ENCODE data around the gene IGFBP2.

GRCh38 chr2:216604458-216604857 is 28.8 kb upstream of the IGFBP2 start:
- TF ChIP-seq, protein P1, sequence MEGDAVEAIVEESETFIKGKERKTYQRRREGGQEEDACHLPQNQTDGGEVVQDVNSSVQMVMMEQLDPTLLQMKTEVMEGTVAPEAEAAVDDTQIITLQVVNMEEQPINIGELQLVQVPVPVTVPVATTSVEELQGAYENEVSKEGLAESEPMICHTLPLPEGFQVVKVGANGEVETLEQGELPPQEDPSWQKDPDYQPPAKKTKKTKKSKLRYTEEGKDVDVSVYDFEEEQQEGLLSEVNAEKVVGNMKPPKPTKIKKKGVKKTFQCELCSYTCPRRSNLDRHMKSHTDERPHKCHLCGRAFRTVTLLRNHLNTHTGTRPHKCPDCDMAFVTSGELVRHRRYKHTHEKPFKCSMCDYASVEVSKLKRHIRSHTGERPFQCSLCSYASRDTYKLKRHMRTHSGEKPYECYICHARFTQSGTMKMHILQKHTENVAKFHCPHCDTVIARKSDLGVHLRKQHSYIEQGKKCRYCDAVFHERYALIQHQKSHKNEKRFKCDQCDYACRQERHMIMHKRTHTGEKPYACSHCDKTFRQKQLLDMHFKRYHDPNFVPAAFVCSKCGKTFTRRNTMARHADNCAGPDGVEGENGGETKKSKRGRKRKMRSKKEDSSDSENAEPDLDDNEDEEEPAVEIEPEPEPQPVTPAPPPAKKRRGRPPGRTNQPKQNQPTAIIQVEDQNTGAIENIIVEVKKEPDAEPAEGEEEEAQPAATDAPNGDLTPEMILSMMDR (IDR thresholded peaks at IDR 0.05) = no peak
- TF ChIP-seq YY1 (IDR thresholded peaks at IDR 0.05; ENCODE audit: low read depth) (no peak), MEF2A (IDR thresholded peaks at IDR 0.05; ENCODE audit: borderline replicate concordance, low read depth) (no peak), EP300 (IDR thresholded peaks at IDR 0.05; ENCODE audit: borderline replicate concordance in 1 of 2, low read depth in 1 of 2, low read length in 1 of 2) (no peak), CHD2 (IDR thresholded peaks at IDR 0.05; ENCODE audit: low read length, partially characterized antibody) (no peak), POLR2AphosphoS5 (IDR thresholded peaks at IDR 0.05; ENCODE audit: low read depth, low read length) (no peak), REST (IDR thresholded peaks at IDR 0.05; ENCODE audit: low read depth, low read length) (no peak), ZBTB33 (IDR thresholded peaks at IDR 0.05; ENCODE audit: borderline replicate concordance, low read depth) (no peak), TAF1 (IDR thresholded peaks at IDR 0.05; ENCODE audit: borderline replicate concordance, low read depth, low read length) (no peak), FOXM1 (IDR thresholded peaks at IDR 0.05; ENCODE audit: low read depth) (no peak), JUND (IDR thresholded peaks at IDR 0.05) (no peak)
- TF ChIP-seq, protein P2, sequence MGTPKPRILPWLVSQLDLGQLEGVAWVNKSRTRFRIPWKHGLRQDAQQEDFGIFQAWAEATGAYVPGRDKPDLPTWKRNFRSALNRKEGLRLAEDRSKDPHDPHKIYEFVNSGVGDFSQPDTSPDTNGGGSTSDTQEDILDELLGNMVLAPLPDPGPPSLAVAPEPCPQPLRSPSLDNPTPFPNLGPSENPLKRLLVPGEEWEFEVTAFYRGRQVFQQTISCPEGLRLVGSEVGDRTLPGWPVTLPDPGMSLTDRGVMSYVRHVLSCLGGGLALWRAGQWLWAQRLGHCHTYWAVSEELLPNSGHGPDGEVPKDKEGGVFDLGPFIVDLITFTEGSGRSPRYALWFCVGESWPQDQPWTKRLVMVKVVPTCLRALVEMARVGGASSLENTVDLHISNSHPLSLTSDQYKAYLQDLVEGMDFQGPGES (IDR thresholded peaks at IDR 0.05; ENCODE audit: low read depth, low read length) = no peak
